Urothelium cell line (cell line): Measurements from ENCODE around the gene WDFY1.

ENCODE experiments used
- DNase-seq: peaks from one replicate; pipeline ENCODE4 v3.0.0; 2011; ENCODE audit warnings: low spot score, mixed read lengths
- FAIRE-seq: peaks from 2 replicates; lab custom pipeline; 2011; peaks lifted over from hg19 to GRCh38; lab: Jason Lieb, UNC

WDFY1 gene

DNA sequence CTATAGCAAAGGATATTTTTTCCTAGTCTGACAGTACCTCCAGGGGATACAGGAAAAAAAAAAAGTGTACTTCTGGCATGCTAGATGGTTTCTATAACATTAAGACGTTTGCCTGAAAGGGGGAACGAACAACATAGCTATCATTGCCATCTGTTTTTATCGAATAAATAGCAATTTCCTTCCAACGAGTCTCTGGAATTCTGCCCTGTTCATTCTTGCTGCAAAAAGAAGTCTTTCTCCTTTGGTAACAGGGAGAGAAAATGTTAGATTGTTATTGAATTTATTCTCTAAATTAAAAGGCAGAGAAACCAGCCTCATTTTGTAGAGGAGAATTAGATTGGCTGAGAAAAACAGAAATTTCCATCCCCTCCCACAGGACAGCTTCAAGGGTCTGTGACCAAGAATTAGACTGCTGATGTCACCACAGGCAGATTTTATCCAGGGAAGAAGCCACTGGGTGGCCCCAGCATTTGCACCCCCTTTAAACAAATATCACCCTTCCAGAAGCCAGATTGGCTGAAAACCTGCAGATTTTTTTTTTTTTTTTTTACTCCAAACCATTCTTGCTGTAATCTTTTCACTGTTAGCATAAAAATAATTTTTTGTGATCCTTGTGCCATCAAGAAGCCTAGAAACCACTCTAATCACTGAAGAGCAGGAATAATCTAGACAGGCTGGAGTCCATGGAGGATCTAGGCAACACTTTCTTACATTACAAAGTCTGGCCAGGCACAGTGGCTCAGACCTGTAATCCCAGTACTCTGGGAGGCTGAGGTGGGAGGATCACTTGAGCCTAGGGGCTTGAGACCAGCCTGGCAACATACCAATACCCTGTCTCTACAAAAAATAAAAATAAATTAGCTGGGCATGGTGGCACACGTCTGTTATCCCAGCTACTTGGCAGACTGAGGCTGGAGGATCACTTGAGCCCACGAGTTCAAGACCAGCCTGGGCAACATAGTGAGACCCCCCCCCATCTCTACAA is 12.0 kb downstream of the WDFY1 start:
- FAIRE-seq: no peak
- DNase-seq: no peak

DNA sequence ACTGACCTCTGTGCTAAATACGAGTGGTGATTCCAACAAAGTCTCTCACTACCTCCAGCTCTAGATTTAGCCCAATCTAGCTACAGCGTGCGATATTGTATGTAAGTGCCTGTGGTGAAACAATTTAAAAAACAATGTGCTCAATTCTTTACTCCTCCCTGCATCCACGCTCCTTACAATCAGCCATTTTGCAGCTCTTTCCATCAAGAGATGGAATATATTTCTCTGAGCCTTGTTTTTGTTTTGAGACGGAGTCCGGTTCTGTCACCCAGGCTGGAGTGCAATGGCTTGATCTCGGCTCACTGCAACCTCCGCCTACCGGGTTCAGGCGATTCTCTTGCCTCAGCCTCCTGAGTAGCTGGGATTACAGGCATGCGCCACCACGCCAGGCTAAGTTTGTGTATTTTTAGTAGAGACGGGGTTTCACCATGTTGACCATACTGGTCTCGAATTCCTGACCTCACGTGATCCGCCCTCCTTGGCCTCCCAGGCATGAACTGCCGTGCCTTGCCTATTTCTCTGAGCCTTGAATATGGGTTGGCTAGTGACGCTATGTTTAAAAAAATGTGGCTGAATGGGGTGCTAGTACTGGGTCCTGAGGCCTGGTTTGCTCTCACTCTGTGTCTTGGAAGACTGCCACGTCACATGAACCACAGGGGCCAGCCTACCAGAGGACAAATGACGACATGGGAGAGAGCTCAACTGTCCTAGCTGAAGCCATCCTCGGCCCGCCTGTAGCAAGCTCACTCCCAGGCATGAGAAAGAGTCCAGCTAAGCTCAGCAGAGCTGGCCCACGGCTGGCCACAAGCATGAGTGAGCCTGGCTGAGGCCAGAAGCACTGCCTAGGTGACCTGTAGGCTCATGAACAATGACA is 14.8 kb downstream of the WDFY1 start:
- DNase-seq: no peak
- no peak for FAIRE-seq

DNA sequence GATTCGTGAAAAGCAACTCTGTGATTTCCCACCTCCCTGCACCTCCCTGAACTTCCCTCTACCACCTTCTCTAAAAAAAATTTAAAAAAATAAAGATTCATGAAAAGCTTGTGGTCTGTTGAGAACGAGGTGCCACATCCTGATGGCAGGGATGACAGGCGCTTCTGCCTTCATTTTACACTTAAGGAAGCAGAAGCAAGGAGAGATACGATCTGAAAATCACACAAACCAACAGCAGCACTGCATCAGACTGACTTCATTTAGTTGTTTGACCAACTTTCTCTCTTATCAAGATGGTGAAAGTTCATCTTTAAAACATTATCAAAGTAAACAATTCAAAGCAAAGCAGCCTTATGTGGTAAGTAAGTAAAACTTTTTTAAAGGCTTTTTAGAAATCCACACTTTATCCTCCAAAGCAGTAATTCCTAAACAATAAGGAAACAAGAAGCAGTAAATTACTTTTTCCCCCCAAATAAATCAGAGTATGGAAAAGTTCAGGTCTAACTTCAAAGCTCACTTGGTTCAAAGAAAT is 15.5 kb downstream of the WDFY1 start:
- no peak for DNase-seq
- FAIRE-seq: no peak

DNA sequence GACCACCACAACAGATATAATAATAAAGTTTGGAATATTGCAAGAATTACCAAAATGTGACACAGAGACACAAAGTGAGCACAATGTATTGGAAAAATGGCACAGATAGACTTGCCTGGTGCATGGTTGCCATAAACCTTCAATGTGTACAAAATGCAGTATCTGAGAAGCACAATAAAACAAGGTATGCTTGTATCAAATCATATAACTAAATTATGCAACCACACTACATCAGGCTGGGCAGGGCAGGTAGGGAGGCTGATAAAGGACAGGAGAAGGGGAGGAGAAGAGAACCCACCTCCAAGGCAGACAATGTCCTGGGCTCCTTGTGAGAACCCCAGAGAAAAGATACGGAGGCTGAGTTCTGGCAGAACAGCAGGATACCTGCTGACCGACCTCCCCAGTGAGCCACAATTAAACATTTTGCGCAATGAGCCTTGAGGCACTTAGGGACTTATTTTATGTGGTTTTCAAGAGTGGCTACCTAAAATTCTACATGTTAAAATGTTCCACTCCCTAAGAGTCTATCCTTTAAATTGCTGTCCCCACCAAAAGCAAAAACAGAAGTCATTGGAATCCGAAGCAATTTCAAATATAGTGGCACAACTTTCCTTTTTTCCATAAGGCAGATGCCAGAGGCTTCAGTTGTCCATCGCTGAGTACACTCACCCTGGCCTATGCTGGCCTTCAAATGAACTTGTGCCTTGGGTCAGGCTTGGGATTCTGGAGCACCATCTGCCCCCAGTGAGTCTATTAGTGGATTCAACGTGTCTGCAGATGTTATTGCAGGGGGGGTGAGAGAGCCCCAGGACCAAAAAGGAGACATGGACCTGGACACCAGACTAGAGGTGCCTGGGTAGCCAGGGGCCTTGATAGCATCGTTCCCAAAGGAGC is 16.8 kb downstream of the WDFY1 start:
- DNase-seq (no peak), FAIRE-seq (no peak)

DNA sequence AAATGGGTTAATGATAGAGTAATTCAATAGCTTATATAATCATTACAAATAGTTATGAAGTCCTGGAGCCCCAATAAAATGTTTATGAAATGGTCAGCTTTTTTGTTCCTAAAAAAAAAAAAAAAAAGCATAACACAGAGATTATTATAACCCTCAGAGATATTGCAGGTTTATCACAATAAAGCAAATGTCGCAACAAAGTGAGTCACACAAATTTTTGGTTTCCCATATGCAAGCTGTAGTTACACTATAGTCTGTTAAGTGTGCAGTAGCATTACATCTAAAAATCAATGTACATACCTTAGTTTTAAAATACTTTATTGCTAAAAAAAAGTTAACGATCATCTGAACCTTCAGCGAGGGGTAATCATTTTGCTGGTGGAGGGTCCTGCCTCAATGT is 20.0 kb downstream of the WDFY1 start:
- FAIRE-seq: no peak
- DNase-seq: no peak

DNA sequence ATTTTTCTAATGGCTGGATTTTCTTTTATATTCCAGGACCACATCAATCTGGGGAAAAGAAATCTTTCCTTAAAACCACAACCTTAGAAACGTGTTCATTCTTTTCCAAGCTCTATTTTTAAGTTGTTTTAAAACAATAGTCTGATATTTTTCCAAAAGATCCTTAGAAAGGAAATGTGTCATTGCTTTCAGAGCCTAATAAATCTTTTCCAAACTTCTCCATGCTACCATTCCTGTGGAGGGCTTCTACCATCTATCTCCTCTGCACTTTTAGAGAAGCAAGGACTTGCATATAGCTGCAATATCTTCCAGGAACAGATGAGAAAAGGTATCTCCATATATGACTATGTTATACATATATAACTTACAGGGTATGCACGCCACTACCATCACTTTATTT is 21.2 kb downstream of the WDFY1 start:
- DNase-seq (no peak), FAIRE-seq (no peak)

DNA sequence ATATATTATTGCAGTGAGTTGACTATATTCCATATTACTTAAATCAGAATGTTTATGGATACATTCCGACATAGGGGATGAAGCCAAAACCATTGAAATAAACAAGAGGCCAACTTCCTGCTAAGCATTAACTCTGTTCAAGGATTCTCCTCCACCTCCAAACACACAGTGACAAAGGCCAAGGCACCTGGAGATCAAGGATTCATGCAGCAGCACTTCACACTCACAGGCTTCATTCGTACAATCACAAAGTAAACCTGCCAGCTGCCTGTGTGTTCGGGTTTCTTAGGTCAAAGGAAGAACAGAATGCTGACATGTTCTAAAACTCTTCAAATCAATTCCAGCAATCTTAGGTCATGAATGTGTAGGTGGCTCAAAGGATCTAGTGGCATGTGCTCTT is 22.8 kb downstream of the WDFY1 start:
- FAIRE-seq (no peak), DNase-seq (no peak)

DNA sequence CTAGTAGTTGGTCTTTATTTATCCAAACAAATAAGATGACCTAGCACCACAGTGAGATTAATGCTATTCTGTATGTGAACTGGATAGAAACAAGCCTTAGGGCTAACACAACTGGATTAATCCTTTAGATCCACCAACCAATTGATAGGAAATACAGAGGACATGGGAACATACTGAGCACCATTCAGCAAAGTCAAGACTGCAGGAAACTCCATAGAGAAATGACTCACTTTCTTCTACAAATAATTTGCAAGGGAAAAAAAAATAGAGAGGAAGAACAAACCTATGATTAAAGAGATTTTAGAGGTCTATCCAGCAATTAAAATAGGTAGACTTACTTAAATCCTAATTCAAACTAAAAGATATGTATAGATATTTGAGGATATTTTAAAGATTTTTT is 23.9 kb downstream of the WDFY1 start:
- FAIRE-seq (no peak), DNase-seq (no peak)

DNA sequence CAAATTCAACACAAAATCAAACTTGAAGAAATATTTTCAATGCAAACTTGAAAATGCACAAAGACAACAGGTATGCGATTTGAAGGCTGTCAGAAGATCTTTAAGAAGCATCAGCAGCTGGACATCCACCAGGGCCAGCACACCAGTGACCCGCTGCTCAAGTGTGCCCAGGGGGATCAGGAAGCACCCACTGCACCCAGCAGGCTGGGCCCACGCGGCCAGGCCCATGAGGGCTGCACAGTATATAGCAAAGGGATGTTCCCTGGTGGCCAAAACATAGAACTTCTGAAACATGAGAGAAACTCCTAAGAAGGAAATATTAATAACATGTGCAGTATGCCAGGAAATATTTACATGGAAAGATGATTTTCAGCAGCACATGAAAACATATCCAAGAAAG is 25.0 kb downstream of the WDFY1 start:
- no peak for FAIRE-seq
- DNase-seq: no peak

DNA sequence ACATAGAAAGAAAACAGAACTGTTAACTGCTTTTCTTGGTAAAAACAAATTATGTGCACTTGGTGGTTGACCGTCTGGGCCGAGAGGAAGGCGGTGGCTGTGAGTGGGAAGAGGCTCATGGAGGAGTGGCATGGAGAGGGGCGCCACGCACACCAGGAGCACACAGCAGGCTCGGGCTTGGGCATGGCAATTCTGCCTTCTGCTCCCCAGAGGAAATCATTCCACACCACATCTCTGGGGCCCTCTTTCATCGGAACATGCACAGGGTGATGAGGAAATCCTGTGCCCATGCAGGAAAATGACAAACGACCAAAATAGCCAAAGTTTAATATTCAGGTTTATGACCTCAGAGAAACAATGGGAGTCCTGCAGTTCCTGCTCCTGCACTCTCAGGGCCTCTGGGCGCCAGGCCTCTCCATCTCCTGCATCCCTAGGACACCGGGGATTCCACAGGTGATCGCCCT is 26.4 kb downstream of the WDFY1 start:
- FAIRE-seq (no peak), DNase-seq (no peak)

DNA sequence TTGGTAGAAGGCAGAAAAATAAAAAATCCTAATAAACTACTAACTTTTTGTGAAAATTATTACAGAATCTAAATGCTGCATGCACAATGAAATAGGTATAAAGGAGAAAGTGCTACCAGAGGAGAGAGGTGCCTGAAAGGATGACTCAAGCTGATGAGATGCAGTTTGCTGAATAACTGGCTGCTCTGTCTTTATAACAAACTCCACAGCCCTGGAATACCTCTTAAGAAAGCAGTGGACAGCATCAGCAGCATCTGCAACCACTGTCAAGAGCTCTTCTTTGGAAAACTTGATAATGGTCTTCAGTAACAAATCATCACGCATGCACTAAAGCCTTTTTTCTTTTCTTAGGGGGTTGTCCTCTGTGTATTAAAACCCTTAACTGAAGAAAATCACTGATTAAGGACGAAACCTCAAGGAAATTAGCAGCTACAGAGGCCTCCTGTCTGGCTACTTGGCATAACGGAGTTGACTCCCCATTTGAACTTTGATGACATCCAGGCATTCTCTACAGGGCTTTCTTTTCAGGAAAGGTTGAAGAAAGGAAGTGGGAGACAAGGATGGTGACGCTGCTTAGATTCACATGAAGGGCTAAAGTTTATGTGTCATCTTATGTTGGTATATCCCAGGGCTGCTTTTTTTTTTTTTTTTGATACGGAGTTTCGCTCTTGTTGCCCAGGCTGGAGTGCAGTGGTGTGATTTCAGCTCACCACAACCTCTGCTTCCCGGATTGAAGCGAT is 28.8 kb downstream of the WDFY1 start:
- no peak for DNase-seq
- FAIRE-seq: no peak

DNA sequence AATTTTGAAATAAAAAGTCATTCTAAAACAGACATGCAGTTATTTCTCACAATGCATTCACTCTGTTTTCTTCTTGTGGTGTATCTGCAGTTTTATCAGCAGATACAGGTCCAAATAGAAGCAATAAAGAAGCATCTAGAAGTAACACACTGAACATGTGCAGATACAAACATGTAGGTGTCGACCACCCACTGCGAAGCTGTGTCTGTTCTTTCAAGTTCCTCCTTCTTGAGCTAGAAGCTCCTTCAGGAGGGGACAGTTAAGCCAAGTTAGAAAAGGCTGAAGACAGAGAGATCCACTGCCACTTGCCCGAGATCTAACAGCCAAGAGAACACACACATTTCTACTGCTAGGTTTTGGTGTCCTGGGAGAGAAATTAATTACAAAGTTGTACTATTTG is 30.1 kb downstream of the WDFY1 start:
- no peak for FAIRE-seq

DNA sequence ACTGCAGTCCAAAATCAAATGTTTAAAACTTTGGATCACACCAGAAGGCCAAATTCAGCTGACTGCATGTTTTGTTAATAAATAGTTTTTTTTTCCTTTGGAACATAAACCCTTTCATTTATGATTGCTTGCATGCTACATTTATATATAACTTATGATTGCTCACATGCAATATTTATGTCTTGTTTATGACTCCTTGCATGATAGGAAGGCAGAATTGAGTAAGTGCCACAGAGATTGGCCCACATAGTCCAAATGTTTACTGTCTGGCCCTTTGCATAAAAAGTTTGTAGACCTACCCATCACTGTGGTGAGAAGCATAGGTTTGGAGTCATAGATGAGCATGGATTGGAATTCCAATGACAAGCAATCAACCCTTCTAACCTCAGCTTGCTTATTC is 30.8 kb downstream of the WDFY1 start:
- DNase-seq: no peak
- FAIRE-seq: no peak

More for the DNA sequence above, 30.1 kb downstream of the WDFY1 start:
- DNase-seq: no peak

DNA sequence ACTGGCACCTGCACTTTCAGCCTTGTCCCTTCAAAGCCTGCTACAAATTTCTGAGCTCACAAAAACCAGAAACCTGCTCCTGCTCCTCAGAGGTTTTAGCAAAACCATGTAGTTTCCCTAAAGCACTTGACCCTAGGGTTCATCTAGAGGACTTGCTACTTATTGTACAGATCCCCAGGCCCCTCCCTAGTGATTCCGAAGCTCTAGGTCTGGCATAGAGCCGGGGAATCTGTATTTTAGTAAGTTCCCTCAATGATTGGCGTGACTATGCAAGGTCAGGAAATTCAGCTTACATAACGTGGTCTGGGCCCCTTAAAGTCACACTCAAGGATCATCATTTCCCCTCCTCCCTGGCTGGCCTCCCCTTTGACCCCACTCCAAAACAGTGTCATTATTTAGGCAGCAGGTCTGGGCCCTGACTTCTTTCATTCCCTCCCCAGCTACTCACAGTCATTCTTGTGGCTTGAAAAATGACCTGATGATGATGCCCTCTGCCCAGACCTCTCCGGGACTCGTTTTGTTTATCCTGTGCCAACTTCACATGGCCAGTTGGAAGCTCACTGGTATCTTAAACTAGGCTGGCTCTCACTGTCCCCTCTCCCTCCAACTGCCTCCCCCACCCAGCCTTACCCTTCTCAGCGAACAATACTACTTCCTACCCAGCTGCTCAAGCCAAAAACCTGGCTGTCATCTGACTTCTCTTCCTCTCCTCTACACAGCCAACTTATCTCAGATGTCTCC is 36.0 kb downstream of the WDFY1 start:
- FAIRE-seq: no peak
- no peak for DNase-seq

DNA sequence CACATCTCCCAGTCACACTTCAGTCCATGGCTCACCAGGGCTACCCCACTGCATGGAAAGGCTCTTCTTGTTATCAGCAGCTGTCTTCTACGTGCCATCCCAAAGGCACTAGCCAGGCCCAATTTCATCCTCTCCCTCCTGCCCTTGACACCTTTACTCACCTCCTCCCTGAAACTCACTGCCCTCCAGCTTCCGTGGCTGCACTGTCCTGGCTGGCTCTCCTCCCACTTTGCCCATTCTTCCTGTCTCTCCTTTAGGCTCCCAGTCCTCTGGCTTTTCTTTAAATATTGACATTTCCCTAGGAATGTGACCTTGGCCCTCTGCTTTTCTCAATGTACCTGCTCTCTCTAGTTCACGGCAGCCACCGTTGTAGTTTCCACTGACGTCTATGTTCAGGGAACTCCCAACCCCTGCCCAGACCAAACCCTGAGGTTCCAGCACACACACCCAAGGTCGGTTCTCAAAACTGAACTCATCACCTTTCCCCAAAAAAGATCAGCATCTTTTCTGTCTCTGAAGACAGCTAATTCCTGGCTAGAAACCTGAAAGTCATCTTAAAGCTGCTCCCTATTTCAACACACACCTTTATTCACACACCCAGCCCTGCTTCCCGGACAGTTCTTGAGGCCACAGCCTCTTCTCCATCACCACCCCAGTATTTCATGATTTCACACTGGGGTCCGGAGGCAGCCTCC is 36.7 kb downstream of the WDFY1 start:
- DNase-seq (no peak), FAIRE-seq (no peak)

DNA sequence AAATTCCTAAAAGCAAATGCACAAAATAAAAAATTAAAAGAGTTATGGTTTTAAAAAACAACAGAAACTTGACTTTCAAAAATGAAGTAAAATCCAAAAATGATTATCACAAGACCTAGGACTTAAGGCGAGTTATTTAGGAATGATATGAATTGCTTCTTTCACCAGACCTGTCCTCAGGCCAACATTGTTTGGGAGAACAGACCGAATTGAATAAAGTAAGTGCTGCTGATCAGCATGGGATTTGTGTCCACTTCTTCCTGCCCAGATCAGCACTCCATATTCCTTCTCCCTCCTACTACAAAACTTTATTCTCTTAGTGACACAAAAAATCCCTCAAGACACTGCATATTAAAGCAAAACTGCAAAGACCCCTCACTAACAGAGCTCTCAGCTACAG is 39.1 kb downstream of the WDFY1 start:
- DNase-seq (no peak), FAIRE-seq (no peak)

DNA sequence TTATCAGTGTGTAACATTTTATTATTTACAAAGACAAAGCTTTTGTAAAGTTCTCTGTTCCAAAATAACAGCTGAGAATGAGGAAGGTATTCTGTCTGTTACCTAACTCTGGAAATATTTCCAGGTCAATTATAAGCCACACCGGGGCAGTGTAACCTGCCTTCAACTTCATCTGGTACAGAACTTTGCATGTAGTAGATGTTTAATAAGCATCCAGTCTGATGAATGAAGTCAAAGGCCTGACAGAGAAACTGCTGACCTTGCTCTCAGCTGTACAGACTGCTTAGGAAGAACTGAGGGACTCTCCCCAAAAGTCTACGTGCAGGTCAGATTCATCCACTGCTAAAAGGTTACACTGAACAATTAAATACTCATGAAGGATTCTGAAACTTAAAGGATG is 43.3 kb downstream of the WDFY1 start:
- DNase-seq: no peak
- no peak for FAIRE-seq

DNA sequence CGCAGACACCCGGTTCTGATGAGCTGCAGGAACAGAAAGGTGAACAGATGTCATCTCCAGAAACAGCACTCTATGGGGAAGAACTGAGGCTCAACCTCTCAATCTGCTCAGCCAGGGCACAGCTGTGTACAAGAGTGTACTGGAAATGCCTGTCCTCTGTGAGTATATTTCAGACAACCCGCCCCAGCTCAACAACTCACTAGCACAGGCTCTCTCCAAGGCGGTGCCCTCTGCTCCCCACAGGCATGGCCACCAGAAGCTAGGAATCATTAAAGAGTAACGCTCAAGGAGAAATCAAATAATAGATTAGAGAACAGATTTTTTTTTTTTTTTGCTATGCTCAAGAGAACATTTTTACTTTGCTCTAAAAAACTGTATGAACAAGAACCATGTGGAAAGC is 43.8 kb downstream of the WDFY1 start:
- FAIRE-seq: no peak

More for the DNA sequence above, 43.8 kb downstream of the WDFY1 start:
- DNase-seq: no peak
